Measurements from ENCODE around the gene DNAJB12.

Gene DNAJB12

GRCh38 chr10:72314263-72314662, 40.5 kb downstream of the DNAJB12 start:
- H4K91ac ChIP-seq (ENCODE audit: low read length), result peak overlapping the region; percentile 81
- H3K27me3 ChIP-seq (ENCODE audit: control insufficient read depth in 1 of 2, insufficient read depth in 1 of 2, low read length in 2 of 2), result no peaks in the 10 kb centered on the region
- H2BK120ac ChIP-seq (ENCODE audit: low read depth, low read length), result no peak overlapping the region
- no peak overlapping the region for H3K9ac ChIP-seq (ENCODE audit: low read length)
- H3K4me1 ChIP-seq (ENCODE audit: control insufficient read depth, insufficient read depth, low read depth, low read length), result peaks cover 23% of the 10 kb centered on the region
- no peak overlapping the region for H3K4me3 ChIP-seq (ENCODE audit: insufficient read depth in 1 of 2, low read depth in 1 of 2, low read length in 2 of 2)
- peak overlapping the region in 1 of 2 experiments; percentile 42 for H3K4ac ChIP-seq (ENCODE audit: low read depth in 1 of 2, low read length in 2 of 2)
- no peaks in the 10 kb centered on the region for H3K9me3 ChIP-seq (ENCODE audit: control insufficient read depth, low read length)
- H2BK12ac ChIP-seq (ENCODE audit: low read length in 2 of 2), result peak overlapping the region in 1 of 2 experiments; percentile 57
- no peak overlapping the region for H2AK5ac ChIP-seq (ENCODE audit: low read length, severe bottlenecking)
- H4K8ac ChIP-seq (ENCODE audit: low read length), result no peak overlapping the region
- H3K79me1 ChIP-seq (replicated peaks; ENCODE audit: low read length, poor library complexity, severe bottlenecking), result no peaks in the 10 kb centered on the region
- no peak overlapping the region for H2BK5ac ChIP-seq (ENCODE audit: low read depth, low read length, poor library complexity, severe bottlenecking)
- no peak overlapping the region for H3K23ac ChIP-seq (ENCODE audit: low read length in 2 of 2)
- no peak for DNase-seq
- peak overlapping the region in 1 of 2 experiments; percentile 65 for H3K18ac ChIP-seq (ENCODE audit: low read depth in 1 of 2, low read length in 2 of 2)
- no peak overlapping the region for H3K27ac ChIP-seq (ENCODE audit: low read length, poor library complexity, severe bottlenecking)
- no peak overlapping the region for H3K4me2 ChIP-seq (ENCODE audit: low read length, poor library complexity, severe bottlenecking)
- WGBS, result over 99% methylated on average over 7 of the region's 7 CpGs
- no peak overlapping the region for H2AFZ ChIP-seq (ENCODE audit: low read depth, low read length)
- no peak overlapping the region for H3K14ac ChIP-seq (ENCODE audit: low read length in 2 of 2)
- H3K36me3 ChIP-seq (ENCODE audit: control insufficient read depth in 1 of 2, insufficient read depth in 2 of 2, low read depth in 1 of 2, low read length in 2 of 2), result no peaks in the 10 kb centered on the region
- no peak overlapping the region for H2BK15ac ChIP-seq (ENCODE audit: low read depth, poor library complexity, severe bottlenecking)

- Histone ChIP-seq H3K4me3 (ENCODE audit: insufficient read depth in 1 of 2, low read depth in 1 of 2, low read length in 2 of 2) (no peak overlapping the region), H3K27ac (ENCODE audit: low read length, poor library complexity, severe bottlenecking) (no peak overlapping the region), H3K9me3 (ENCODE audit: control insufficient read depth, low read length) (no peaks in the 10 kb centered on the region), H3K23ac (ENCODE audit: low read length in 2 of 2) (no peak overlapping the region), H3K18ac (ENCODE audit: low read depth in 1 of 2, low read length in 2 of 2) (no peak overlapping the region), H3K27me3 (ENCODE audit: control insufficient read depth in 1 of 2, insufficient read depth in 1 of 2, low read length in 2 of 2) (no peaks in the 10 kb centered on the region), H3K4ac (ENCODE audit: low read depth in 1 of 2, low read length in 2 of 2) (no peak overlapping the region), H4K8ac (ENCODE audit: low read length) (no peak overlapping the region), H2BK12ac (ENCODE audit: low read length in 2 of 2) (no peak overlapping the region), H3K14ac (ENCODE audit: low read length in 2 of 2) (no peak overlapping the region), H2BK15ac (ENCODE audit: low read depth, poor library complexity, severe bottlenecking) (no peak overlapping the region), H3K4me1 (ENCODE audit: control insufficient read depth, insufficient read depth, low read depth, low read length) (peaks cover 23% of the 10 kb centered on the region), H3K9ac (ENCODE audit: low read length) (no peak overlapping the region), H3K36me3 (ENCODE audit: control insufficient read depth in 1 of 2, insufficient read depth in 2 of 2, low read depth in 1 of 2, low read length in 2 of 2) (no peaks in the 10 kb centered on the region), H2BK120ac (ENCODE audit: low read depth, low read length) (no peak overlapping the region), H3K79me1 (replicated peaks; ENCODE audit: low read length, poor library complexity, severe bottlenecking) (no peaks in the 10 kb centered on the region), H3K4me2 (ENCODE audit: low read length, poor library complexity, severe bottlenecking) (no peak overlapping the region), H2AK5ac (ENCODE audit: low read length, severe bottlenecking) (no peak overlapping the region), H2BK5ac (ENCODE audit: low read depth, low read length, poor library complexity, severe bottlenecking) (no peak overlapping the region), H2AFZ (ENCODE audit: low read depth, low read length) (no peak overlapping the region), H4K91ac (ENCODE audit: low read length) (no peak overlapping the region)
- no peak for DNase-seq
- over 99% methylated on average over 6 of the region's 8 CpGs for WGBS
Measured at GRCh38 chr10:72312865-72313391, 41.8 kb downstream of the DNAJB12 start.

GRCh38 chr10:72311667-72312066, 43.1 kb downstream of the DNAJB12 start:
- H3K4ac ChIP-seq (ENCODE audit: low read depth in 1 of 2, low read length in 2 of 2), result no peak overlapping the region
- H3K4me3 ChIP-seq (ENCODE audit: insufficient read depth in 1 of 2, low read depth in 1 of 2, low read length in 2 of 2), result no peak overlapping the region
- H3K27me3 ChIP-seq (ENCODE audit: control insufficient read depth in 1 of 2, insufficient read depth in 1 of 2, low read length in 2 of 2), result no peaks in the 10 kb centered on the region
- H3K79me1 ChIP-seq (replicated peaks; ENCODE audit: low read length, poor library complexity, severe bottlenecking), result no peaks in the 10 kb centered on the region
- no peak overlapping the region for H3K23ac ChIP-seq (ENCODE audit: low read length in 2 of 2)
- no peak overlapping the region for H3K27ac ChIP-seq (ENCODE audit: low read length, poor library complexity, severe bottlenecking)
- H2AK5ac ChIP-seq (ENCODE audit: low read length, severe bottlenecking), result no peak overlapping the region
- H2BK120ac ChIP-seq (ENCODE audit: low read depth, low read length), result no peak overlapping the region
- no peak overlapping the region for H2BK5ac ChIP-seq (ENCODE audit: low read depth, low read length, poor library complexity, severe bottlenecking)
- WGBS, result 93% methylated on average over 6 of the region's 7 CpGs
- H3K36me3 ChIP-seq (ENCODE audit: control insufficient read depth in 1 of 2, insufficient read depth in 2 of 2, low read depth in 1 of 2, low read length in 2 of 2), result no peaks in the 10 kb centered on the region
- peaks cover 20% of the 10 kb centered on the region for H3K4me1 ChIP-seq (ENCODE audit: control insufficient read depth, insufficient read depth, low read depth, low read length)
- H3K18ac ChIP-seq (ENCODE audit: low read depth in 1 of 2, low read length in 2 of 2), result no peak overlapping the region
- H3K9ac ChIP-seq (ENCODE audit: low read length), result no peak overlapping the region
- H2BK12ac ChIP-seq (ENCODE audit: low read length in 2 of 2), result peak overlapping the region; percentile 49 to 50
- no peaks in the 10 kb centered on the region for H3K9me3 ChIP-seq (ENCODE audit: control insufficient read depth, low read length)
- H3K14ac ChIP-seq (ENCODE audit: low read length in 2 of 2), result peak overlapping the region in 1 of 2 experiments; percentile 61
- DNase-seq, result no peak
- H4K8ac ChIP-seq (ENCODE audit: low read length), result no peak overlapping the region
- no peak overlapping the region for H2AFZ ChIP-seq (ENCODE audit: low read depth, low read length)
- H4K91ac ChIP-seq (ENCODE audit: low read length), result no peak overlapping the region
- H2BK15ac ChIP-seq (ENCODE audit: low read depth, poor library complexity, severe bottlenecking), result no peak overlapping the region
- H3K4me2 ChIP-seq (ENCODE audit: low read length, poor library complexity, severe bottlenecking), result no peak overlapping the region

- H3K9ac ChIP-seq (ENCODE audit: low read length), result no peak overlapping the region
- H3K4me3 ChIP-seq (ENCODE audit: insufficient read depth in 1 of 2, low read depth in 1 of 2, low read length in 2 of 2), result no peak overlapping the region
- H3K79me1 ChIP-seq (replicated peaks; ENCODE audit: low read length, poor library complexity, severe bottlenecking), result no peaks in the 10 kb centered on the region
- no peaks in the 10 kb centered on the region for H3K9me3 ChIP-seq (ENCODE audit: control insufficient read depth, low read length)
- peak overlapping the region; percentile 91 to 93 for H3K18ac ChIP-seq (ENCODE audit: low read depth in 1 of 2, low read length in 2 of 2)
- peak overlapping the region; percentile 8 for H2AFZ ChIP-seq (ENCODE audit: low read depth, low read length)
- H2AK5ac ChIP-seq (ENCODE audit: low read length, severe bottlenecking), result no peak overlapping the region
- H4K8ac ChIP-seq (ENCODE audit: low read length), result peak overlapping the region; percentile 95
- 96% methylated on average over 4 of the region's 4 CpGs for WGBS
- no peak overlapping the region for H3K27ac ChIP-seq (ENCODE audit: low read length, poor library complexity, severe bottlenecking)
- peak; percentile 63 for DNase-seq
- peak overlapping the region; percentile 96 for H4K91ac ChIP-seq (ENCODE audit: low read length)
- H3K4me2 ChIP-seq (ENCODE audit: low read length, poor library complexity, severe bottlenecking), result no peak overlapping the region
- peaks cover 20% of the 10 kb centered on the region for H3K4me1 ChIP-seq (ENCODE audit: control insufficient read depth, insufficient read depth, low read depth, low read length)
- peak overlapping the region; percentile 57 to 89 for H3K4ac ChIP-seq (ENCODE audit: low read depth in 1 of 2, low read length in 2 of 2)
- H3K14ac ChIP-seq (ENCODE audit: low read length in 2 of 2), result peak overlapping the region in 1 of 2 experiments; percentile 35
- H2BK12ac ChIP-seq (ENCODE audit: low read length in 2 of 2), result peak overlapping the region; percentile 89 to 90
- H3K36me3 ChIP-seq (ENCODE audit: control insufficient read depth in 1 of 2, insufficient read depth in 2 of 2, low read depth in 1 of 2, low read length in 2 of 2), result no peaks in the 10 kb centered on the region
- peak overlapping the region; percentile 80 for H2BK120ac ChIP-seq (ENCODE audit: low read depth, low read length)
- H2BK5ac ChIP-seq (ENCODE audit: low read depth, low read length, poor library complexity, severe bottlenecking), result no peak overlapping the region
- no peak overlapping the region for H3K23ac ChIP-seq (ENCODE audit: low read length in 2 of 2)
- H3K27me3 ChIP-seq (ENCODE audit: control insufficient read depth in 1 of 2, insufficient read depth in 1 of 2, low read length in 2 of 2), result no peaks in the 10 kb centered on the region
- peak overlapping the region; percentile 99 for H2BK15ac ChIP-seq (ENCODE audit: low read depth, poor library complexity, severe bottlenecking)
Measured at GRCh38 chr10:72310636-72311035, 44.1 kb downstream of the DNAJB12 start.
